OCI-LY7 (cell line): Measurements from ENCODE around the gene RAG2. TPM values are rescaled to one million over a fixed set of nuclear protein-coding genes. Genes with fewer than 3 reads are reported as not detected.

Source experiments
- BruUV-seq: library from RNA; stranded (reverse); fragments of 400-500 nt; replicated peaks from 2 replicates; lab custom pipeline; 2021; lab: Mats Ljungman, UMichigan
- CTCF ChIA-PET: fragments of 300-600 bp; sonication (Branson Sonifier 250); formaldehyde crosslinking; loops from one replicate; lab custom pipeline; 2022; ENCODE audit warnings: antibody characterized with exemption; ENCODE audit not compliant: unreplicated experiment; lab: Charles Lee
- POLR2A ChIA-PET: fragments of 300-600 bp; sonication (Branson Sonifier 250); formaldehyde crosslinking; loops from one replicate; lab custom pipeline; 2022; ENCODE audit warnings: antibody characterized with exemption; lab: Charles Lee
- DNase-seq: peaks from one replicate; pipeline ENCODE4 v3.0.0-alpha.2; 2015; ENCODE audit warnings: low spot score
- H2AFZ ChIP-seq: fragments of 200-600 bp; sonication (generic), shearing (Covaris generic); 2 replicates; pipeline ENCODE4 v1.6.1; 2014; ENCODE audit warnings: mild to moderate bottlenecking, antibody characterized with exemption, low read length, moderate library complexity
- H3K27ac ChIP-seq: fragments of 200-600 bp; sonication (generic); 2 replicates; pipeline ENCODE4 v1.5.1; 2014; ENCODE audit warnings: mixed run types, low read depth, mild to moderate bottlenecking, moderate library complexity, low read length, inconsistent platforms; ENCODE audit not compliant: poor library complexity, severe bottlenecking
- H3K36me3 ChIP-seq: fragments of 200-600 bp; sonication (generic); 2 replicates; pipeline ENCODE4 v1.6.1; 2014; ENCODE audit warnings: mild to moderate bottlenecking, antibody characterized with exemption, low read length, moderate library complexity, mixed read lengths; ENCODE audit not compliant: insufficient read depth
- H3K4me1 ChIP-seq: fragments of 200-600 bp; sonication (generic); 2 replicates; pipeline ENCODE4 v1.5.1; 2014; ENCODE audit warnings: mild to moderate bottlenecking, low read length; ENCODE audit not compliant: insufficient read depth, poor library complexity, severe bottlenecking
- H3K4me2 ChIP-seq: fragments of 200-600 bp; sonication (generic); 2 replicates; pipeline ENCODE4 v1.6.1; 2014; ENCODE audit warnings: mild to moderate bottlenecking, low read length
- H3K4me3 ChIP-seq: fragments of 200-600 bp; sonication (generic); 2 replicates; pipeline ENCODE4 v1.5.1; 2014; ENCODE audit warnings: mild to moderate bottlenecking, low read depth, low read length; ENCODE audit not compliant: poor library complexity, severe bottlenecking
- H3K79me2 ChIP-seq: fragments of 200-600 bp; sonication (generic); 2 replicates; pipeline ENCODE4 v1.6.1; 2016; ENCODE audit warnings: low read depth, mild to moderate bottlenecking, low read length, moderate library complexity, mixed read lengths; ENCODE audit not compliant: insufficient read depth
- H3K9me2 ChIP-seq: fragments of 200-600 bp; sonication (generic); 2 replicates; pipeline ENCODE4 v1.6.1; 2016; ENCODE audit warnings: mild to moderate bottlenecking, low read length, mixed read lengths; ENCODE audit not compliant: insufficient read depth
- H3K9me3 ChIP-seq: fragments of 200-600 bp; sonication (generic); 2 replicates; pipeline ENCODE4 v1.6.1; 2014; ENCODE audit warnings: mild to moderate bottlenecking, mixed run types, low read length, mixed read lengths
- H4K20me1 ChIP-seq: fragments of 200-600 bp; sonication (generic); 2 replicates; pipeline ENCODE4 v1.6.1; 2014; ENCODE audit warnings: mild to moderate bottlenecking, antibody characterized with exemption, low read length, moderate library complexity, mixed read lengths; ENCODE audit not compliant: insufficient read depth
- EZH2phosphoT487 ChIP-seq: fragments of 200-600 bp; sonication (generic); IDR thresholded peaks from 2 replicates; pipeline ENCODE4 v1.6.1; 2018; ENCODE audit warnings: low read depth, borderline replicate concordance, mild to moderate bottlenecking, mixed run types, antibody characterized with exemption, low read length, moderate library complexity, mixed read lengths
- intact Hi-C: fragments of 100-400 bp; cut with micrococcal nuclease; formaldehyde crosslinking; loops from one replicate; pipeline ENCODE4 v1.10.0; 2022; ENCODE audit not compliant: unreplicated experiment
- total RNA-seq, 2 experiments: library from RNA; depleted of rRNA in 1 of 2; stranded (reverse); fragments of >200 nt in 1 of 2; shearing (Covaris generic) in 1 of 2; gene quantifications; 2 replicates each; pipeline ENCODE4 v1.2.3, GENCODE V29; 2014 to 2022
- TF ChIP-seq, protein P1 (sequence below): fragments of 200-600 bp; sonication (generic); conservative IDR thresholded peaks from 2 replicates; pipeline ENCODE4 v1.5.1; 2014; ENCODE audit warnings: mild to moderate bottlenecking, antibody characterized with exemption, low read length, moderate library complexity, mixed read lengths

The RAG2 gene
- total RNA-seq, 2 experiments from 2014 or later: not detected

DNA sequence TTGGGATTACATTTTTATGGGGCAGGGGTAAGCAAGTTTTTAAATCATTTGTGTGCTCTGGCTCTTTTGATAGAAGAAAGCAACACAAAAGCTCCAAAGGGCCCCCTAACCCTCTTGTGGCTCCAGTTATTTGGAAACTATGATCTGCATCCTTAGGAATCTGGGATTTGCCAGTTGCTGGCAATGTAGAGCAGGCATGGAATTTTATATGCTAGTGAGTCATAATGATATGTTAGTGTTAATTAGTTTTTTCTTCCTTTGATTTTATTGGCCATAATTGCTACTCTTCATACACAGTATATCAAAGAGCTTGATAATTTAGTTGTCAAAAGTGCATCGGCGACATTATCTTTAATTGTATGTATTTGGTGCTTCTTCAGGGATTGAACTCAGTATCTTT, 20.2 kb downstream of the RAG2 start:
- peaks cover 5% of the 10 kb centered on the region; the same call in 1 of the 2 replicates for H3K9me3 ChIP-seq
- H3K4me1 ChIP-seq: no peaks in the 10 kb centered on the region
- H3K9me2 ChIP-seq: no peaks in the 10 kb centered on the region
- H2AFZ ChIP-seq: no peak overlapping the region
- no peaks in the 10 kb centered on the region for H3K79me2 ChIP-seq
- no peaks in the 10 kb centered on the region for H3K36me3 ChIP-seq
- H3K4me3 ChIP-seq: no peak overlapping the region
- intact Hi-C loops: no loop called here
- TF ChIP-seq, protein P1, sequence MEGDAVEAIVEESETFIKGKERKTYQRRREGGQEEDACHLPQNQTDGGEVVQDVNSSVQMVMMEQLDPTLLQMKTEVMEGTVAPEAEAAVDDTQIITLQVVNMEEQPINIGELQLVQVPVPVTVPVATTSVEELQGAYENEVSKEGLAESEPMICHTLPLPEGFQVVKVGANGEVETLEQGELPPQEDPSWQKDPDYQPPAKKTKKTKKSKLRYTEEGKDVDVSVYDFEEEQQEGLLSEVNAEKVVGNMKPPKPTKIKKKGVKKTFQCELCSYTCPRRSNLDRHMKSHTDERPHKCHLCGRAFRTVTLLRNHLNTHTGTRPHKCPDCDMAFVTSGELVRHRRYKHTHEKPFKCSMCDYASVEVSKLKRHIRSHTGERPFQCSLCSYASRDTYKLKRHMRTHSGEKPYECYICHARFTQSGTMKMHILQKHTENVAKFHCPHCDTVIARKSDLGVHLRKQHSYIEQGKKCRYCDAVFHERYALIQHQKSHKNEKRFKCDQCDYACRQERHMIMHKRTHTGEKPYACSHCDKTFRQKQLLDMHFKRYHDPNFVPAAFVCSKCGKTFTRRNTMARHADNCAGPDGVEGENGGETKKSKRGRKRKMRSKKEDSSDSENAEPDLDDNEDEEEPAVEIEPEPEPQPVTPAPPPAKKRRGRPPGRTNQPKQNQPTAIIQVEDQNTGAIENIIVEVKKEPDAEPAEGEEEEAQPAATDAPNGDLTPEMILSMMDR: no peak
- TF ChIP-seq EZH2phosphoT487: no peak
- no TSS peak for BruUV-seq
- no peak for DNase-seq
- CTCF ChIA-PET: no interaction called here
- no peak overlapping the region for H3K4me2 ChIP-seq
- no peaks in the 10 kb centered on the region for H4K20me1 ChIP-seq
- POLR2A ChIA-PET: no interaction called here
- no peak overlapping the region for H3K27ac ChIP-seq

DNA sequence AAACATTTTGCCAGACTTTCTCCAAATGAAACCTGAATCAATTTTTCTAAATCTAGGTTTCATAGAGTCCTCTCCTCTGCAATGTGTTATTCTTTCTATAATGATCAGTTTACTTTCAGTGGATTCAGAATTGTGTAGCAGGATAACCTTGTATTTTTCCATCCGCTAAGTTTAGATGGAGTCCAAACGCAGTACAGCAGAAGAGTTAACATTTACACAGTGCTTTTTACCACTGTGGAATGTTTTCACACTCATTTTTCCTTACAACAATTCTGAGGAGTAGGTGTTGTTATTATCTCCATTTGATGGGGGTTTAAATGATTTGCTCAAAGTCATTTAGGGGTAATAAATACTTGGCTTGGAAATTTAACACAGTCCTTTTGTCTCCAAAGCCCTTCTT, 20.7 kb downstream of the RAG2 start:
- Histone ChIP-seq H3K36me3 (no peaks in the 10 kb centered on the region), H3K4me3 (no peak overlapping the region), H3K4me1 (no peaks in the 10 kb centered on the region), H3K27ac (no peak overlapping the region), H3K9me2 (no peaks in the 10 kb centered on the region), H3K79me2 (no peaks in the 10 kb centered on the region), H3K9me3 (peaks cover 5% of the 10 kb centered on the region; the same call in 1 of the 2 replicates), H3K4me2 (no peak overlapping the region), H2AFZ (no peak overlapping the region), H4K20me1 (no peaks in the 10 kb centered on the region)
- ChIA-PET POLR2A (interaction anchor here (0.7 kb wide), 1 partner anchor 14 kb away, joined by 3 read pairs; no protein-coding TSS in a partner anchor), CTCF (no interaction called here)
- DNase-seq: no peak
- BruUV-seq: no TSS peak
- TF ChIP-seq EZH2phosphoT487: no peak
- TF ChIP-seq, protein P1: no peak
- intact Hi-C loops: no loop called here

GRCh38 chr11:36574486-36574885, 23.6 kb downstream of the RAG2 start:
- CTCF ChIA-PET: no interaction called here
- Histone ChIP-seq H2AFZ (no peak overlapping the region), H3K9me3 (no peaks in the 10 kb centered on the region), H4K20me1 (no peaks in the 10 kb centered on the region), H3K4me1 (no peaks in the 10 kb centered on the region), H3K4me2 (no peak overlapping the region), H3K4me3 (no peak overlapping the region), H3K79me2 (no peaks in the 10 kb centered on the region), H3K27ac (no peak overlapping the region), H3K9me2 (no peaks in the 10 kb centered on the region), H3K36me3 (no peaks in the 10 kb centered on the region)
- POLR2A ChIA-PET: no interaction called here
- BruUV-seq: no TSS peak
- intact Hi-C loops: no loop called here
- TF ChIP-seq EZH2phosphoT487: no peak
- TF ChIP-seq, protein P1: no peak
- no peak for DNase-seq
